Hepatocyte (in vitro differentiated cells): ENCODE measurements around the gene SEZ6.

Experiments
- EZH2 ChIP-seq: fragments of 200-600 bp; sonication (generic); IDR thresholded peaks from 2 replicates; pipeline ENCODE4 v1.6.1; 2016; ENCODE audit warnings: antibody characterized with exemption, mild to moderate bottlenecking, borderline replicate concordance
- TF ChIP-seq, protein P1 (sequence below): fragments of 200-600 bp; sonication (generic); IDR thresholded peaks from 2 replicates; pipeline ENCODE4 v1.5.1; 2016; ENCODE audit warnings: antibody characterized with exemption, mild to moderate bottlenecking; ENCODE audit not compliant: poor library complexity

DNA sequence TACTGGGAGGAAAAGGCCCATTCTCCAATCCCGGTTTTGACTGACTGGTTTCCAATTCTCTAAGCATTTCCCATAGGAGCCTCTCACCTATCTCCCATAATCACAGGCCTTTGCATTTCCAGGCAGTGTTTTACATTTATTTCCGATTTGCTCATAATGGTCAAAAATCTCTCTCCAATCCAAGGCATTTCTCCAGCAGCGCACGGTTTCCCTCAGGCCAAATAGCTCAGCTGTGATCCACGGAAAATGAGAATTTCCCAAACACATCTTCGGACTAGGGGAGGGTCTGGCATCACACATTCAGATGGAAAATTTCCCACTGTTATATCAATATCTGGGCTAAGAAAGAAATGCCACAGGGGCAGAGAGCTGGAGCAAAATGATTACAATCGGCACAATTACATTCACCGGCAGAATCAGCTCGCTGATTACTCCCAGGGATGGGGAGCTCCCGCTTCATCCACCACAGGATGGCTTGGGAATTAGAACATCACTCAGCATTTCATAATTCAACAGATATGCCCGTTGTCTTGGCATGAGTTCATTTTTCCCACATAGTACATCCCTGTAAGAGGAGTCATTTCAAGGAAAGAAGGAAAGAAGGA, 43.8 kb upstream of the SEZ6 start:
- TF ChIP-seq, protein P1, sequence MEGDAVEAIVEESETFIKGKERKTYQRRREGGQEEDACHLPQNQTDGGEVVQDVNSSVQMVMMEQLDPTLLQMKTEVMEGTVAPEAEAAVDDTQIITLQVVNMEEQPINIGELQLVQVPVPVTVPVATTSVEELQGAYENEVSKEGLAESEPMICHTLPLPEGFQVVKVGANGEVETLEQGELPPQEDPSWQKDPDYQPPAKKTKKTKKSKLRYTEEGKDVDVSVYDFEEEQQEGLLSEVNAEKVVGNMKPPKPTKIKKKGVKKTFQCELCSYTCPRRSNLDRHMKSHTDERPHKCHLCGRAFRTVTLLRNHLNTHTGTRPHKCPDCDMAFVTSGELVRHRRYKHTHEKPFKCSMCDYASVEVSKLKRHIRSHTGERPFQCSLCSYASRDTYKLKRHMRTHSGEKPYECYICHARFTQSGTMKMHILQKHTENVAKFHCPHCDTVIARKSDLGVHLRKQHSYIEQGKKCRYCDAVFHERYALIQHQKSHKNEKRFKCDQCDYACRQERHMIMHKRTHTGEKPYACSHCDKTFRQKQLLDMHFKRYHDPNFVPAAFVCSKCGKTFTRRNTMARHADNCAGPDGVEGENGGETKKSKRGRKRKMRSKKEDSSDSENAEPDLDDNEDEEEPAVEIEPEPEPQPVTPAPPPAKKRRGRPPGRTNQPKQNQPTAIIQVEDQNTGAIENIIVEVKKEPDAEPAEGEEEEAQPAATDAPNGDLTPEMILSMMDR: no peak
- no peak for TF ChIP-seq EZH2
